ENCODE results near the gene AIP. TPM values are rescaled to one million over a fixed set of nuclear protein-coding genes. Genes with fewer than 3 reads are reported as not detected.

AIP gene
- total RNA-seq, 1 experiment from 2014 or later = 61.0 TPM

- Histone ChIP-seq H3K36me3 (ENCODE audit: control insufficient read depth in 1 of 2, insufficient read depth in 2 of 2, low read length in 2 of 2) (no peaks in the 10 kb centered on the region), H3K4me3 (replicated peaks in 1 of 2; ENCODE audit: low read depth in 1 of 2, low read length in 2 of 2) (peak overlapping the region; percentile 82 to 95), H3K27me3 (ENCODE audit: insufficient read depth, low read length) (no peaks in the 10 kb centered on the region), H3K4me2 (ENCODE audit: low read length) (peak overlapping the region; percentile 100), H2AFZ (ENCODE audit: low read depth, low read length, poor library complexity, severe bottlenecking) (no peak overlapping the region), H3K9me3 (ENCODE audit: control insufficient read depth in 1 of 2, insufficient read depth in 1 of 2, low read depth in 1 of 2, low read length in 2 of 2) (no peaks in the 10 kb centered on the region), H4K20me1 (ENCODE audit: insufficient read depth) (no peaks in the 10 kb centered on the region), H3K9me2 (ENCODE audit: insufficient read depth) (no peaks in the 10 kb centered on the region), H3K9ac (ENCODE audit: low read length) (peak overlapping the region; percentile 95), H3K79me2 (ENCODE audit: insufficient read depth, low read length) (peaks cover 15% of the 10 kb centered on the region; the same call in 1 of the 2 replicates), H3K27ac (ENCODE audit: low read depth, low read length) (peak overlapping the region; percentile 98), H3K4me1 (ENCODE audit: control insufficient read depth in 1 of 2, insufficient read depth in 2 of 2, low read length in 2 of 2) (peaks cover 35 to 59% of the 10 kb centered on the region in 2 experiments)
- ChIA-PET CTCF (interaction anchor here (1.5 to 1.9 kb wide), 2 partner anchors 28 to 66 kb away, joined by 3 to 8 read pairs; partner anchors contain the start of gene PPP1CA), RAD21 (ENCODE audit: low non-redundant PET in 1 of 2, low total read pairs in 2 of 2, uncharacterized antibody in 2 of 2, unreplicated experiment in 2 of 2) (no interaction called here), POLR2A (interaction anchor here (1.0 kb wide), 1 partner anchor 113 kb away, joined by 3 read pairs; no protein-coding TSS in a partner anchor)
- ATAC-seq (no peak), DNase-seq (ENCODE audit: low read depth, low spot score) (no peak)
- TSS peak; percentile 8 for BruUV-seq (replicated peaks)
- intact Hi-C loops (cut with micrococcal nuclease) = loop anchor here (5.0 kb wide), 1 partner anchor 115 kb away; the partner anchor contains the start of gene POLD4
- TF ChIP-seq POLR2AphosphoS5 (IDR thresholded peaks at IDR 0.05; ENCODE audit: low read depth, low read length) (peak; percentile 10; the same call in 1 of the 2 replicates), SP1 (IDR thresholded peaks at IDR 0.05; ENCODE audit: low read depth) (no peak)
Measured at GRCh38 chr11:67466962-67467771, 15.7 kb upstream of the AIP start.

DNA sequence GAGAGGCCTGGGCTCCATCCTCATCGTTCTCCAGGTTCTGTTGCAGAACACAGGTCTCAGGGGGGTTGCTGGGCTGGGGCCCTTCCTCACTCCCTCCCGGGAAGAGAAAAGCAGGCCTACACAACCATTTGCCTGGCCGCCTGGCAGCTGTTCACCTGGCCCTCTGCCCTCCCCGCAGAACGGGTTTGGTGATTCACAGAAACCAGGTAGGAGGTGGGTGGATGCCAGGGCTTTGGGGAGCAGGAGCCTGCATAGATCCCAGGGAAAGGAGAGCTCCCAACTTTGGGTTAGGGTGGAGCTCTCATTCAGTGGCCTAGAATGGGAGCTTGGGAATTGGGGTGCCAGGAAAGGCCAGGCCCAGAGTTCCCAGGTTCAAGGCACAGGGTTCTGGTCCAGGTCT, 14.8 kb upstream of the AIP start:
- H3K36me3 ChIP-seq (ENCODE audit: control insufficient read depth in 1 of 2, insufficient read depth in 2 of 2, low read length in 2 of 2) = no peaks in the 10 kb centered on the region
- ChIA-PET RAD21 (ENCODE audit: low non-redundant PET in 1 of 2, low total read pairs in 2 of 2, uncharacterized antibody in 2 of 2, unreplicated experiment in 2 of 2) (interaction anchor here in 1 of 2 experiments (0.6 to 2.2 kb wide), 3 partner anchors 24 to 85 kb away, joined by 3 to 6 read pairs (median 3); partner anchors contain the start of gene PPP1CA), CTCF (interaction anchor here (1.5 to 1.9 kb wide), 2 partner anchors 29 to 66 kb away, joined by 3 to 8 read pairs; partner anchors contain the start of gene PPP1CA), POLR2A (interaction anchor here (1.0 to 2.1 kb wide), 5 partner anchors 12 to 113 kb away, joined by 3 to 9 read pairs (median 3); partner anchors contain the start of genes AIP and RAD9A)
- H3K9ac ChIP-seq (ENCODE audit: low read length) = peak overlapping the region; percentile 95
- no peaks in the 10 kb centered on the region for H3K27me3 ChIP-seq (ENCODE audit: insufficient read depth, low read length)
- H3K27ac ChIP-seq (ENCODE audit: low read depth, low read length) = peak overlapping the region; percentile 88
- no peak overlapping the region for H2AFZ ChIP-seq (ENCODE audit: low read depth, low read length, poor library complexity, severe bottlenecking)
- H3K9me2 ChIP-seq (ENCODE audit: insufficient read depth) = no peaks in the 10 kb centered on the region
- TF ChIP-seq EZH2phosphoT487 (IDR thresholded peaks at IDR 0.05; ENCODE audit: borderline replicate concordance) = no peak
- TF ChIP-seq YY1 (IDR thresholded peaks at IDR 0.05; ENCODE audit: extremely low read depth, insufficient replicate concordance, low read depth, low read length) = peak; percentile 67
- peak; percentile 62 for TF ChIP-seq POLR2AphosphoS5 (IDR thresholded peaks at IDR 0.05; ENCODE audit: low read depth, low read length)
- DNase-seq (ENCODE audit: low read depth, low spot score) = no peak
- H3K4me1 ChIP-seq (ENCODE audit: control insufficient read depth in 1 of 2, insufficient read depth in 2 of 2, low read length in 2 of 2) = peaks cover 33 to 54% of the 10 kb centered on the region in 2 experiments
- peak overlapping the region; percentile 82 to 95 for H3K4me3 ChIP-seq (replicated peaks in 1 of 2; ENCODE audit: low read depth in 1 of 2, low read length in 2 of 2)
- BruUV-seq (replicated peaks) = TSS peak; percentile 22
- peak overlapping the region; percentile 100 for H3K4me2 ChIP-seq (ENCODE audit: low read length)
- intact Hi-C loops (cut with micrococcal nuclease) = loop anchor here (2.0 to 5.0 kb wide), 2 partner anchors 65 to 116 kb away; partner anchors contain the start of gene POLD4
- no peaks in the 10 kb centered on the region for H3K9me3 ChIP-seq (ENCODE audit: control insufficient read depth in 1 of 2, insufficient read depth in 1 of 2, low read depth in 1 of 2, low read length in 2 of 2)
- no peaks in the 10 kb centered on the region for H4K20me1 ChIP-seq (ENCODE audit: insufficient read depth)
- ATAC-seq = no peak
- peaks cover 15% of the 10 kb centered on the region; the same call in 1 of the 2 replicates for H3K79me2 ChIP-seq (ENCODE audit: insufficient read depth, low read length)

Measured in HCT116 (cell line).